ENCODE data around the gene SH3GL1. TPM values are rescaled to one million over a fixed set of nuclear protein-coding genes. Genes with fewer than 3 reads are reported as not detected.

Gene SH3GL1
- total and polyA plus RNA-seq, 9 of the 15 experiments (the other 6 are each of a cell fraction or from before 2014, with no cell fraction given): 1.7 to 75.3 (median 25.7) TPM

DNA sequence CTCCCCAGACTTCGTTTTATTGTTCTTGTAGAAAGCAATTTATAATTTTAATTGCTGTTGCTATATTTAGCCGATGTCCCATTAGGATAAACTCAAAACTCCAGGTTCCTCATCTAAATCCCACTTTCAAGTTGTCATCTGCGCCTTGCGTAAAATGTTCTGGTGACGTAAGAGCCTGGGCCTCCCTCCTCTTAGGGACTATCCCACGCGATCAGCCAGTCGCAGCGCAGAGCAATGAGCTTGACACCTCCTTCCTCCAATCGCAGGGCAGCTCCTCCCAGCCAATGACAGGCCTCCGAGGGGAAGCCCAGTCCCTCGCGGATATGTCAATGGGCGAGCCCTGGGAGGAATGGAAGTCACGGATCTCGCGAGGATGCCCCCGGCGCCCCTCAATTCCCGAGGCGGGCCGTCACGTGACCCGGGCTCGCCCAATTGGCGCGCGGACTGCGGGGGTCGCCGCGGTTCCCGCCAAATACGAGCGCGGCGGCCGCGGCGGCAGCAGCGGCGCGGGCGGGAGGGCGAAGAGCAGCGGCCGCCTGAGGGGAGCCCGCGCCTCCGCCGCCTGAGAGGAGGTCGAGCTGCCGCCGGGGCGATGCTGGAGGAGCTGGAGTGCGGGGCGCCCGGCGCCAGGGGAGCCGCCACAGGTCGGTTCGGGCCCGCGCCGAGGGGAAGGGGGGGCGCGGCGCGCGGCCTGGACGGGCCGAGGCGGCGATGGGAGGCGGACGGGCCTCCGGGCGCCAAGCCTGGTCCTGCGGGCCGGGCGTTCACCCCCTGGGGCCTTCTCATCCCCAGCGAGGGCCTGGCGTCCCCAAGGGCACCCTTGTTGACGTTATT lies 2.0 kb upstream of the SH3GL1 start, which contains the start of gene CHAF1A (continued):
- TF ChIP-seq ZNF707 (CRISPR knock-in tag; conservative IDR thresholded peaks at IDR 0.05) (no peak), SIN3A (IDR thresholded peaks at IDR 0.05; ENCODE audit: borderline replicate concordance in 2 of 2, control insufficient read depth in 1 of 2, low read depth in 2 of 2, low read length in 2 of 2) (peak in 1 of 2 experiments; percentile 4; a peak in 2 of 4 replicates), SAFB (IDR thresholded peaks at IDR 0.05; ENCODE audit: borderline replicate concordance, low read depth, low read length) (no peak), POLR2AphosphoS5 (IDR thresholded peaks at IDR 0.05; ENCODE audit: control insufficient read depth, insufficient read depth, low read depth, low read length) (peak; percentile 61), ZSCAN29 (IDR thresholded peaks at IDR 0.05) (no peak), ZBTB12 (CRISPR knock-in tag; IDR thresholded peaks at IDR 0.05) (peak; percentile 75), TFAP4 (CRISPR knock-in tag; IDR thresholded peaks at IDR 0.05; ENCODE audit: borderline replicate concordance) (peak; percentile 59; the same call in 1 of the 2 replicates), POLR2B (IDR thresholded peaks at IDR 0.05; ENCODE audit: low read depth, partially characterized antibody) (peak; percentile 53), ZFP36 (IDR thresholded peaks at IDR 0.05; ENCODE audit: low read depth, low read length, partially characterized antibody) (no peak), NRF1 (conservative IDR thresholded peaks at IDR 0.05 in 1 of 2, IDR thresholded peaks at IDR 0.05 in 1 of 2) (peak; percentile 78 to 82), MAX (CRISPR knock-in tag; IDR thresholded peaks at IDR 0.05) (peak; percentile 77), BCL6 (CRISPR knock-in tag; IDR thresholded peaks at IDR 0.05) (no peak), HNRNPL (IDR thresholded peaks at IDR 0.05; ENCODE audit: low read depth, low read length) (no peak), FOXP1 (CRISPR knock-in tag; IDR thresholded peaks at IDR 0.05) (peak; percentile 20; the same call in 1 of the 2 replicates), PBX2 (CRISPR knock-in tag; IDR thresholded peaks at IDR 0.05; ENCODE audit: low read depth) (peak; percentile 78), PBX2 (tag; conservative IDR thresholded peaks at IDR 0.05; ENCODE audit: low read depth) (peak; percentile 98), ZNF124 (CRISPR knock-in tag; IDR thresholded peaks at IDR 0.05) (no peak), RBFOX2 (IDR thresholded peaks at IDR 0.05; ENCODE audit: low read depth, low read length) (peak; percentile 95)

Measured in K562 (cell line).